ENCODE results near the gene CDHR1. TPM values are rescaled to one million over a fixed set of nuclear protein-coding genes. Genes with fewer than 3 reads are reported as not detected.

The CDHR1 gene
- total and polyA plus RNA-seq, 2 experiments from 2014 or later: 3.2 to 6.6 TPM

DNA sequence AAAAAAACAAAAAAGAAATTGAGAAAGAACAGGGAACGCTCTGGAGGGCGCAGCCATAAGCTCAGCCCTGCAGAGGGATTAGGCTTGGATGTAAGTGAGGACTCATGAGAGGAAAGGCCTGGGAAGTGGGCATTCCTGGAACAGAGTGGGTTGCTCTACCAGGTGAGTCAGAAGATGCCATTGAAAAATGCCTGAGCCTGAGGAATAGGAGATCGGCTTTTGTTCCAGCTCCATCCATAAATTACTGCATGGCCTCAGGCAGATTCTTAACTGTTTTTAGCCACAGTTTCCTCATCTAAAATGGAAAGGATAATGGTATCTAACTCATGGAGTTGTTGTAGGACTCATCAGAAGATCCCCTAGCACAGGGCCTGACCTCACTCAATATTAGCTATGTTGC lies 49.4 kb downstream of the CDHR1 start:
- ATAC-seq (no peak), DNase-seq (ENCODE audit: low spot score) (no peak)
- Histone ChIP-seq H3K27ac (ENCODE audit: low read depth) (no peak overlapping the region), H3K9me2 (ENCODE audit: insufficient read depth) (peaks cover 4% of the 10 kb centered on the region; the same call in 1 of the 2 replicates), H3F3A (replicated peaks; ENCODE audit: low read depth) (no peaks in the 10 kb centered on the region), H3K27me3 (ENCODE audit: insufficient read depth) (0 out of 2 replicates have a peak, but pooled peaks cover 5% of the 10 kb centered on the region), H3K4me1 (ENCODE audit: insufficient read depth) (no peaks in the 10 kb centered on the region), H4K20me1 (replicated peaks; ENCODE audit: insufficient read depth) (no peaks in the 10 kb centered on the region), H3K4me3 (no peak overlapping the region), H3K36me3 (ENCODE audit: insufficient read depth) (no peaks in the 10 kb centered on the region), H2AFZ (no peak overlapping the region), H3K79me2 (replicated peaks; ENCODE audit: insufficient read depth) (no peaks in the 10 kb centered on the region), H3K4me2 (no peak overlapping the region)
- no peak for TF ChIP-seq ZNF462 (CRISPR knock-in tag; IDR thresholded peaks at IDR 0.05)
- Mint-ChIP-seq H3K4me3 (no peak overlapping the region), H3K27ac (no peak overlapping the region), H3K27me3 (ENCODE audit: insufficient read depth, low read depth, poor library complexity) (peaks cover 4% of the 10 kb centered on the region), H3K4me1 (no peaks in the 10 kb centered on the region), H3K9me3 (no peaks in the 10 kb centered on the region), H3K36me3 (ENCODE audit: low read depth) (no peaks in the 10 kb centered on the region)

- H3K9me2 ChIP-seq (ENCODE audit: insufficient read depth): peaks cover 4% of the 10 kb centered on the region; the same call in 1 of the 2 replicates
- H3K4me3 Mint-ChIP-seq: no peak within 1 kb of the TSS
- ATAC-seq (no peak), DNase-seq (ENCODE audit: low spot score) (no peak)
- H3K36me3 ChIP-seq (ENCODE audit: insufficient read depth): no peaks in the 10 kb centered on the region
- no peak within 1 kb of the TSS for H3K27ac ChIP-seq (ENCODE audit: low read depth)
- H3F3A ChIP-seq (replicated peaks; ENCODE audit: low read depth): no peaks in the 10 kb centered on the region
- no peaks in the 10 kb centered on the region for H3K4me1 Mint-ChIP-seq
- no peak within 1 kb of the TSS for H2AFZ ChIP-seq
- H3K27ac Mint-ChIP-seq: peak within 1 kb of the TSS; percentile 5; the same call in 1 of the 2 replicates
- H3K27me3 Mint-ChIP-seq (ENCODE audit: insufficient read depth, low read depth, poor library complexity): peaks cover 7% of the 10 kb centered on the region
- H3K36me3 Mint-ChIP-seq (ENCODE audit: low read depth): no peaks in the 10 kb centered on the region
- no peak within 1 kb of the TSS for H3K4me2 ChIP-seq
- H3K27me3 ChIP-seq (ENCODE audit: insufficient read depth): no peaks in the 10 kb centered on the region
- H4K20me1 ChIP-seq (replicated peaks; ENCODE audit: insufficient read depth): no peaks in the 10 kb centered on the region
- H3K4me3 ChIP-seq: no peak within 1 kb of the TSS
- no peaks in the 10 kb centered on the region for H3K4me1 ChIP-seq (ENCODE audit: insufficient read depth)
- no peaks in the 10 kb centered on the region for H3K9me3 Mint-ChIP-seq
- H3K79me2 ChIP-seq (replicated peaks; ENCODE audit: insufficient read depth): no peaks in the 10 kb centered on the region
- no peak for TF ChIP-seq EZH2 (IDR thresholded peaks at IDR 0.05; ENCODE audit: low read depth, unreplicated experiment)
- TF ChIP-seq NANOG (IDR thresholded peaks at IDR 0.05; ENCODE audit: borderline replicate concordance): no peak
- no peak for TF ChIP-seq CTCF (conservative IDR thresholded peaks at IDR 0.05; ENCODE audit: low read depth in 2 of 2)
- no peak for TF ChIP-seq POLR2AphosphoS5 (IDR thresholded peaks at IDR 0.05; ENCODE audit: low read depth)
- TF ChIP-seq, protein P1, sequence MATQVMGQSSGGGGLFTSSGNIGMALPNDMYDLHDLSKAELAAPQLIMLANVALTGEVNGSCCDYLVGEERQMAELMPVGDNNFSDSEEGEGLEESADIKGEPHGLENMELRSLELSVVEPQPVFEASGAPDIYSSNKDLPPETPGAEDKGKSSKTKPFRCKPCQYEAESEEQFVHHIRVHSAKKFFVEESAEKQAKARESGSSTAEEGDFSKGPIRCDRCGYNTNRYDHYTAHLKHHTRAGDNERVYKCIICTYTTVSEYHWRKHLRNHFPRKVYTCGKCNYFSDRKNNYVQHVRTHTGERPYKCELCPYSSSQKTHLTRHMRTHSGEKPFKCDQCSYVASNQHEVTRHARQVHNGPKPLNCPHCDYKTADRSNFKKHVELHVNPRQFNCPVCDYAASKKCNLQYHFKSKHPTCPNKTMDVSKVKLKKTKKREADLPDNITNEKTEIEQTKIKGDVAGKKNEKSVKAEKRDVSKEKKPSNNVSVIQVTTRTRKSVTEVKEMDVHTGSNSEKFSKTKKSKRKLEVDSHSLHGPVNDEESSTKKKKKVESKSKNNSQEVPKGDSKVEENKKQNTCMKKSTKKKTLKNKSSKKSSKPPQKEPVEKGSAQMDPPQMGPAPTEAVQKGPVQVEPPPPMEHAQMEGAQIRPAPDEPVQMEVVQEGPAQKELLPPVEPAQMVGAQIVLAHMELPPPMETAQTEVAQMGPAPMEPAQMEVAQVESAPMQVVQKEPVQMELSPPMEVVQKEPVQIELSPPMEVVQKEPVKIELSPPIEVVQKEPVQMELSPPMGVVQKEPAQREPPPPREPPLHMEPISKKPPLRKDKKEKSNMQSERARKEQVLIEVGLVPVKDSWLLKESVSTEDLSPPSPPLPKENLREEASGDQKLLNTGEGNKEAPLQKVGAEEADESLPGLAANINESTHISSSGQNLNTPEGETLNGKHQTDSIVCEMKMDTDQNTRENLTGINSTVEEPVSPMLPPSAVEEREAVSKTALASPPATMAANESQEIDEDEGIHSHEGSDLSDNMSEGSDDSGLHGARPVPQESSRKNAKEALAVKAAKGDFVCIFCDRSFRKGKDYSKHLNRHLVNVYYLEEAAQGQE (IDR thresholded peaks at IDR 0.05; ENCODE audit: unreplicated experiment): no peak
Measured at GRCh38 chr10:84244651-84245270, 50.4 kb downstream of the CDHR1 start, which contains the start of gene RGR. TSS of gene RGR (plus strand) at chr10:84245053. CDS start at chr10:84245091, 38 bp downstream.

All from GM23338 (cell line).